ENCODE data around the gene NGF.
"Not testable (repeated sequence)": the region's sequence is repeated elsewhere in the genome, so short reads cannot be mapped to it uniquely, and the experiment has no call there.

NGF gene

DNA sequence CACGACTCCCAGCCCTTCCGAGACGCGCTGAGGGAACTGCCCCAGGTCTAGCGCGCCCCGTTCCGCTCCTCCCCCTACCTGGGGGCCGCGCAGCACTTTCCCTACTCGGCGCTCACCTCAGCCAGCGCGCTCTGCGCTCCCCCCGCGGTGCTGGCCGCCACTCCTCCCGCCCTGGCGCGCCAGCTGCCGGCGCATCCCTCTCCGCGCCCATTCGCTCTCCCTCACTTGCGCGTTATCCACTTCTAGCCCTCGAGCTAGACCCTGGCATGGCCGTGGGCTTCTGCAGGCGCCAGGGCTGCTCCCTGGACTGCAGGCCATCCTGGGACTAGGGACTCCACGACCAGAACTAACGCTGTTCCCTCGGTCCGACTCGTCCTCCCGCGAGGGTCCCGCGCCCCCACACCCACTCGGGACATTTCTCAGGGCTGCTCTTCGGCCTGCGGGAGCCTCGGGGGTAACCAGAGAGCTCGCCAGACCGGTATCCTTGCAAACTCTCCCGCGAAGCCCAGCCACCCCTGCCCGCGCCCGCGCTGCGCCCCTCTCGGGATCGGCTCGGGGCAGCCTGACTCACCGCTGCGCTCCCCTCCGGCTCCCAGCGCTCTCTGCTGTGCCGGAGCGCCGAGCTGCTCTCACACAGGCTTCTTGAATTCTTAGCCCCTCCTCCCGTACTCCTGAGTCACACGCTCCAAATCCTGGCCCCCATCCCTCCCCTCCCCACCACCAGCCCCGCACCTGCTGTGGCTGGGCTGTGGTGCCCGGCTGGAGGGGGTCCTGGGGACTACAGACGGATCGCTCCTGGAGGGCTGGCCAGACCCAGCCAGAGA is at the start of gene NGF:
TSS of gene NGF (minus strand) at position 617 of the 824 bp plus-strand sequence. CDS start 51,454 bp downstream, outside the sequence.
- peak; percentile 92 for ATAC-seq
- TF ChIP-seq TCF4 (CRISPR knock-in tag; IDR thresholded peaks at IDR 0.05; ENCODE audit: borderline replicate concordance) (no peak), CSDC2 (CRISPR knock-in tag; IDR thresholded peaks at IDR 0.05) (no peak), ISL1 (CRISPR knock-in tag; IDR thresholded peaks at IDR 0.05) (no peak), ZFP3 (CRISPR knock-in tag; IDR thresholded peaks at IDR 0.05) (no peak), GLIS3 (CRISPR knock-in tag; IDR thresholded peaks at IDR 0.05) (no peak), OSR1 (CRISPR knock-in tag; IDR thresholded peaks at IDR 0.05) (no peak), ZNF70 (CRISPR knock-in tag; IDR thresholded peaks at IDR 0.05) (no peak), ZNF565 (CRISPR knock-in tag; conservative IDR thresholded peaks at IDR 0.05; ENCODE audit: low read depth) (no peak), ZFP30 (CRISPR knock-in tag; IDR thresholded peaks at IDR 0.05) (no peak)
- TF ChIP-seq, protein P1, sequence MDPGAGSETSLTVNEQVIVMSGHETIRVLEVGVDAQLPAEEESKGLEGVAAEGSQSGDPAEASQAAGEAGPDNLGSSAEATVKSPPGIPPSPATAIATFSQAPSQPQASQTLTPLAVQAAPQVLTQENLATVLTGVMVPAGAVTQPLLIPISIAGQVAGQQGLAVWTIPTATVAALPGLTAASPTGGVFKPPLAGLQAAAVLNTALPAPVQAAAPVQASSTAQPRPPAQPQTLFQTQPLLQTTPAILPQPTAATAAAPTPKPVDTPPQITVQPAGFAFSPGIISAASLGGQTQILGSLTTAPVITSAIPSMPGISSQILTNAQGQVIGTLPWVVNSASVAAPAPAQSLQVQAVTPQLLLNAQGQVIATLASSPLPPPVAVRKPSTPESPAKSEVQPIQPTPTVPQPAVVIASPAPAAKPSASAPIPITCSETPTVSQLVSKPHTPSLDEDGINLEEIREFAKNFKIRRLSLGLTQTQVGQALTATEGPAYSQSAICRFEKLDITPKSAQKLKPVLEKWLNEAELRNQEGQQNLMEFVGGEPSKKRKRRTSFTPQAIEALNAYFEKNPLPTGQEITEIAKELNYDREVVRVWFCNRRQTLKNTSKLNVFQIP (CRISPR knock-in tag; IDR thresholded peaks at IDR 0.05; ENCODE audit: borderline replicate concordance, low read depth) = no peak
- TF ChIP-seq, protein P2, sequence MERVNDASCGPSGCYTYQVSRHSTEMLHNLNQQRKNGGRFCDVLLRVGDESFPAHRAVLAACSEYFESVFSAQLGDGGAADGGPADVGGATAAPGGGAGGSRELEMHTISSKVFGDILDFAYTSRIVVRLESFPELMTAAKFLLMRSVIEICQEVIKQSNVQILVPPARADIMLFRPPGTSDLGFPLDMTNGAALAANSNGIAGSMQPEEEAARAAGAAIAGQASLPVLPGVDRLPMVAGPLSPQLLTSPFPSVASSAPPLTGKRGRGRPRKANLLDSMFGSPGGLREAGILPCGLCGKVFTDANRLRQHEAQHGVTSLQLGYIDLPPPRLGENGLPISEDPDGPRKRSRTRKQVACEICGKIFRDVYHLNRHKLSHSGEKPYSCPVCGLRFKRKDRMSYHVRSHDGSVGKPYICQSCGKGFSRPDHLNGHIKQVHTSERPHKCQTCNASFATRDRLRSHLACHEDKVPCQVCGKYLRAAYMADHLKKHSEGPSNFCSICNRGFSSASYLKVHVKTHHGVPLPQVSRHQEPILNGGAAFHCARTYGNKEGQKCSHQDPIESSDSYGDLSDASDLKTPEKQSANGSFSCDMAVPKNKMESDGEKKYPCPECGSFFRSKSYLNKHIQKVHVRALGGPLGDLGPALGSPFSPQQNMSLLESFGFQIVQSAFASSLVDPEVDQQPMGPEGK (CRISPR knock-in tag; IDR thresholded peaks at IDR 0.05; ENCODE audit: borderline replicate concordance) = no peak
- TF ChIP-seq, protein P3, sequence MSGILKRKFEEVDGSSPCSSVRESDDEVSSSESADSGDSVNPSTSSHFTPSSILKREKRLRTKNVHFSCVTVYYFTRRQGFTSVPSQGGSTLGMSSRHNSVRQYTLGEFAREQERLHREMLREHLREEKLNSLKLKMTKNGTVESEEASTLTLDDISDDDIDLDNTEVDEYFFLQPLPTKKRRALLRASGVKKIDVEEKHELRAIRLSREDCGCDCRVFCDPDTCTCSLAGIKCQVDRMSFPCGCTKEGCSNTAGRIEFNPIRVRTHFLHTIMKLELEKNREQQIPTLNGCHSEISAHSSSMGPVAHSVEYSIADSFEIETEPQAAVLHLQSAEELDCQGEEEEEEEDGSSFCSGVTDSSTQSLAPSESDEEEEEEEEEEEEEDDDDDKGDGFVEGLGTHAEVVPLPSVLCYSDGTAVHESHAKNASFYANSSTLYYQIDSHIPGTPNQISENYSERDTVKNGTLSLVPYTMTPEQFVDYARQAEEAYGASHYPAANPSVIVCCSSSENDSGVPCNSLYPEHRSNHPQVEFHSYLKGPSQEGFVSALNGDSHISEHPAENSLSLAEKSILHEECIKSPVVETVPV (CRISPR knock-in tag; IDR thresholded peaks at IDR 0.05) = no peak
- TF ChIP-seq, protein P4, sequence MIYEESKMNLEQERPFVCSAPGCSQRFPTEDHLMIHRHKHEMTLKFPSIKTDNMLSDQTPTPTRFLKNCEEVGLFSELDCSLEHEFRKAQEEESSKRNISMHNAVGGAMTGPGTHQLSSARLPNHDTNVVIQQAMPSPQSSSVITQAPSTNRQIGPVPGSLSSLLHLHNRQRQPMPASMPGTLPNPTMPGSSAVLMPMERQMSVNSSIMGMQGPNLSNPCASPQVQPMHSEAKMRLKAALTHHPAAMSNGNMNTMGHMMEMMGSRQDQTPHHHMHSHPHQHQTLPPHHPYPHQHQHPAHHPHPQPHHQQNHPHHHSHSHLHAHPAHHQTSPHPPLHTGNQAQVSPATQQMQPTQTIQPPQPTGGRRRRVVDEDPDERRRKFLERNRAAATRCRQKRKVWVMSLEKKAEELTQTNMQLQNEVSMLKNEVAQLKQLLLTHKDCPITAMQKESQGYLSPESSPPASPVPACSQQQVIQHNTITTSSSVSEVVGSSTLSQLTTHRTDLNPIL (CRISPR knock-in tag; IDR thresholded peaks at IDR 0.05; ENCODE audit: low read depth) = no peak

DNA sequence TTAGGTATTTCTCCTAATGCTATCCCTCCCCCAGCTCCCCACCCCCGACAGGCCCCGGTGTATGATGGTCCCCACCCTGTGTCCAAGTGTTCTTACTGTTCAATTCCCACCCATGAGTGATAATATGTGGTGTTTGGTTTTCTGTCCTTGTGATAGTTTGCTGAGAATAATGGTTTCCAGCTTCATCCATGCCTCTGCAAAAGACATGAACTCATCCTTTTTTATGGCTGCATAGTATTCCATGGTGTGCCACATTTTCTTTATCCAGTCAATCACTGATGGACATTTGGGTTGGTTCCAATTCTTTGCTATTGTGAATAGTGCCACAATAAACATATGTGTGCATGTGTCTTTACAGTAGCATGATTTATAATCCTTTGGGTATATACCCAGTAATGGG is 45.4 kb upstream of the NGF start:
- ATAC-seq = not testable (repeated sequence)

DNA sequence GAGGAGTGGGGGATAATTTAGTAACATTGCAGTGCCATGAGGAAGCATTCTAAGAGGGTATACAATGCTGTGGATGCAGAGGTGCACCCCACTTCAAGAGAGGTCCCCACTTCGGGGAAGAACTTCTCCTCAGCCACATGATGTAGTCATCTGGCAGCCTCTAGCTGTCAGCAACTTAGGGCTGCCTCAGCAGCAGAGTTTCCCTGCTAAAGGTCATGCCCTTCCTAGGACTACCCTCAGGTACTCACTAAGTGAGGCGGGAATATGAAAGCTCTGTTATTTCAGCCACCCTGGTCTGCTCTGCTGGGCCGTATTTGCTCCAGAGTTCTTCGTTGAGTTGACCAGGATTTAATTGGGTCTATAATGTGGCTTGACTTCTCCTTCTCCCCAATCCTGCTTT is 41.9 kb upstream of the NGF start:
- no peak for ATAC-seq

More for the DNA sequence above, 41.9 kb upstream of the NGF start:
- TF ChIP-seq ZNF565 (CRISPR knock-in tag; conservative IDR thresholded peaks at IDR 0.05; ENCODE audit: low read depth) (no peak), PPARA (CRISPR knock-in tag; IDR thresholded peaks at IDR 0.05; ENCODE audit: borderline replicate concordance) (no peak), ZFP30 (CRISPR knock-in tag; IDR thresholded peaks at IDR 0.05) (no peak), ISL1 (CRISPR knock-in tag; IDR thresholded peaks at IDR 0.05) (no peak), GLIS3 (CRISPR knock-in tag; IDR thresholded peaks at IDR 0.05) (no peak), ESRRG (CRISPR knock-in tag; IDR thresholded peaks at IDR 0.05) (no peak), ZNF70 (CRISPR knock-in tag; IDR thresholded peaks at IDR 0.05) (no peak), BACH2 (CRISPR knock-in tag; IDR thresholded peaks at IDR 0.05; ENCODE audit: borderline replicate concordance) (no peak), ZFP3 (CRISPR knock-in tag; IDR thresholded peaks at IDR 0.05) (no peak), RARB (CRISPR knock-in tag; IDR thresholded peaks at IDR 0.05) (no peak)
- TF ChIP-seq, protein P2 (CRISPR knock-in tag; IDR thresholded peaks at IDR 0.05; ENCODE audit: borderline replicate concordance) = no peak
- TF ChIP-seq, protein P4 (CRISPR knock-in tag; IDR thresholded peaks at IDR 0.05; ENCODE audit: low read depth) = no peak
- TF ChIP-seq, protein P3 (CRISPR knock-in tag; IDR thresholded peaks at IDR 0.05) = no peak

Data from SK-N-SH treated with all-trans-retinoic acid at 6 μM for 48 hours (cell line).